ENCODE results near the gene TSACC.
A peak's percentile ranks its signal among the peaks of the same experiment; 100 is the strongest.
"Not testable (repeated sequence)": the region's sequence is repeated elsewhere in the genome, so short reads cannot be mapped to it uniquely, and the experiment has no call there.

TSACC gene

DNA sequence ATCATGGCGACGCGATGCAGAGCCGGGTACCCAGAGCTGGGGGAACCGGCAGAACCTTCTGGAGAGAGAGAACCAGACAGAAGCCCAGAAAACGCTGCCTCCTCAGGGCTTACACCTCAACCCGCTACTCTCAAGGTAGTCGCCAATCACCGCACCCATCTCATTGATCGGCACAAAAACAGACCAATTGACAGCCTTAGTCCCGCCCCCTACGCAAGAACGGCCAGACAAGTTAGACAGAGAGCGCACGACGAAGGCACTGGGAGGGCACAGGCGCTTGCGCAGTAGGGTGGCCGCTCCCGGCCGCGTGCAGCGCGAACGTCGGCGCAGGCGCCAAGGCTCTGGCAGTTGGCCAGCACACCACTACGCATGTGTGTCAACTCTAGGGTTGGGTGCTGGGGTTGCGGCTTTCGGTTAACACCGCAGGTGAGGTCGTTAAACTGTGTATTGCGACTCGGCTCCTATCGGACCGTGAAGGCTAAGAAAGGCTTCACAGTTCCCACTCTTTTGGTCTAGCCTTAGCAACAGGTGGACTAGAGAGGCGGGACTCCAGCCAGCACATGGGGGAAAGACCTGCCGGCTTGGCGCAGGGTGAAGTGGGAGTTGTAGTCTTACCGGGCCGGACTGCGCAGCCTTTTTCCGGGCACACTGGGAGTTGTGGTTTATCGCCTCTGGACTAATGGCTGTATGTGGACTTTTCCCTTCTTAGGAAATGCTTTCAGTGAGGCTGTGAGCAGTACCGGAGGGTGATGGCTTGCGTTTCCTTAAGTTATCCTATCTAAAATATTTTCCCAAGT, at the start of gene TSACC, which contains the start of gene CCT3:
Gene TSACC, plus strand, starts transcription at position 347 of the 797 bp plus-strand sequence. CDS start 1,232 bp downstream, outside the sequence.
Gene CCT3, minus strand, starts transcription at position 113 of the 797 bp plus-strand sequence. Its CDS starts 108 bp downstream, at position 5.
- peak; percentile 89 for FAIRE-seq

DNA sequence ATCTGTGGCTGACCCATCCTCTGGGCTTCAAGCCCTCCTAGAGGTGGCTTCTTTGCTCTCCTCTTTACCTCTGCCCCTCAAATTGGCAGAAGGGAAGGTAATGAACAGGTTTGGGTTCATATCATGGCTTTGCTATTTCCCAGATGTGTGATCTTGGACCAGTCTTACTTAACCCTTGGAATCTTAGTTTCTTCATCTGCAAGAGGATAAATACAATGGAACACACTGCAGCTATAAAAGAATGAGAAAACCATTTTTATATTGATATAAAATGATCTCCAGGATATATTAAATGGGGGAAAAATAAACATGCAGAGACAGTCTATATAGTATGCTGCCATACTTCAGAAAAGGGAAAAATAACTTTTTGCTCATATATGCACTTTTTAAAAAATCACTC, 48.5 kb upstream of the TSACC start:
- FAIRE-seq: no peak

DNA sequence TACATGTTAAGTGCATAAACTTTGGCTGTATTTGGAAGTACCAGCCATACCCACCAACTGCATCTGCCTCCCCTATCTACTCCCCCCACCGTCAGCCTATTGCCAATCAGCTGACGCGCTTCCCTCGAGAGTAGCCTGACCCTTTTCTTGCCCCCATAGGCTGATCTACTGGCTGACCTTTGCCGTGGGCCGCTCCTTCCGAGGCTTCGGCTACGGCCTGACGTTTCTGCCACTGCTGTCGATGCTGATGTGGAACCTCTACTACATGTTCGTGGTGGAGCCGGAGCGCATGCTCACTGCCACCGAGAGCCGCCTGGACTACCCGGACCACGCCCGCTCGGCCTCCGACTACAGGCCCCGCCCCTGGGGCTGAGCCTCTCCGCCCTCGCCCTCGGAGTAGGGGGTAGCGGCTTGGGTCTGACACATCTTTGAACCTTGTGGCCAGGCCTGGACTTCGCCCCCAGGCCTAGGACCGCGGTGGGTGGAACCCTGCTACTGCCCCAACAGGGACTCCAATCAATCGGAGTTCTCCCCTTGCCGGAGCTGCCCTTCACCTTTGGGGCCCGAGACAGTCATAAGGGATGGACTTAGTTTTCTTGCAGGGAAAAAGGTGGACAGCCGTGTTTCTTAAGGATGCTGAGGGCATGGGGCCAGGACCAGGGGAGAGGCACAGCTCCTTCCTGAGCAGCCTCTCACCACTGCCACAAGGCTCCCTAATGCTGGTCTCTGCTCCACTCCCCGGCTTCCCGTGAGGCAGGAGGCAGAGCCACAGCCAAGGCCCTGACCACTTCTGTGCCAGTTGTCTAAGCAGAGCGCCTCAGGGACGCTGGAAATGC, 46.9 kb upstream of the TSACC start:
- FAIRE-seq: no peak

DNA sequence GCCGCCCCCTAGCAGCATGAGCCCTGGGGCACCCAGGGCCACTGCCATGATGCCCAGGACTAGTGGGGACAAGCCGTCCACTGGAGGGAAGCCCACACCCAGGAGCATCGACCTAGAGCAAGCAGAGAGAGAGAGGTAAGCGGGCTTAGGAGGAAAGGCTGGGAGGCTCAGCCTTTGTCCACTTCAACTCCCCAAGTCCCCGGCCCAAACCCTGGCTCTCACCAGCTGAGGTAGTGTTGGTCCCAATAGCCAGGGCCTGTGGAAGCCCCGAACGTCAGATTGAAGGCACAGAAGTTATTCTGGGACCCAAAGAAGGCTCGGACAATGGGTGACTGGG, 45.3 kb upstream of the TSACC start:
- FAIRE-seq: no peak

DNA sequence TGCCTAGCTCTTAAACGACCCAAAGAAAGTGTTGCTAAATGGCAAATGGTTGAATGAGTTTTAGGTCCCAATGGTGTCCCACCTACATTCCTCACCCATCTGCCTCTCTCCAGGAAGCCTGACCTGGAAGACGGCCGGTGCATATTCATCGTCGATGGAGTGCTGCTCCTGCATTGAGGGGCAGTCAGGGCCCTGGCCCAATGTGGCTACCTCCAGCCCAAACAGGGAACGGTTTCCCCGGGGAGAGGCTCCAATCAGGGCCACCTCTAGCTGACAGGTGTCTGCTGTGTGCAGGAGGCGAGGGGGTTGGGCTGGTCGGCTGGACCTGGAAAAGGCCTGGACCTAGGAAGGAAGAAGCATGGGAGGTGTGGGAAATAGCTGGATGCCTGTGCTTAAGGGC, 44.4 kb upstream of the TSACC start:
- FAIRE-seq: no peak

DNA sequence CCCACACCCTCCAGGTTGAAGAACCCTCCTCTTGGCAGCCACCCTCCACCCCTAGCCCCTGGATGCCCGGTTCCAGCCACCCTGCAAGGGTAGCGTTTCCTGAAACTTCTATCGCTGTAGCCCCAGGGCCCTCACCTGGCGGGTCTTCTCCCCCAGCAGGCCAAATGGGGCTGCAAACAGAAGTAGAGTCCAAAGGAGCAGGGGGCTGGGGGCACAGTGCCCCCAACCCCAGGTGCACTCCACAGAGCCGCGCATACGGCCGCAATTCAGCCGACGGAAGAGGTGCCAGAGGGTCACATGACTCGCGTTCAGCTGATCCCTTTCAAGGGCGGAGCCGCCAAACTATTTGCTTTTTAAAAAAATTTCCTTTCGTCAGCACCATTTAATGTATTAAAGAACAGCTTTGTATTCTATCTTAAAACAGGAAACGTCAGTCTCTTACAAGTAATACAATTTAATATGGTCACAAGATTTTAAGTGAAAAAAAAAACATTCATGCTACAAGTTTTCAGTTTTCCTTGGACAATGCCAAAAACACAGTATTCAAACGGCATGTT, 42.9 kb upstream of the TSACC start, which contains the start of gene GLMP:
Gene GLMP, minus strand, starts transcription at position 289 of the 557 bp plus-strand sequence. Its CDS starts 34 bp downstream, at position 255.
- FAIRE-seq: peak; percentile 97

DNA sequence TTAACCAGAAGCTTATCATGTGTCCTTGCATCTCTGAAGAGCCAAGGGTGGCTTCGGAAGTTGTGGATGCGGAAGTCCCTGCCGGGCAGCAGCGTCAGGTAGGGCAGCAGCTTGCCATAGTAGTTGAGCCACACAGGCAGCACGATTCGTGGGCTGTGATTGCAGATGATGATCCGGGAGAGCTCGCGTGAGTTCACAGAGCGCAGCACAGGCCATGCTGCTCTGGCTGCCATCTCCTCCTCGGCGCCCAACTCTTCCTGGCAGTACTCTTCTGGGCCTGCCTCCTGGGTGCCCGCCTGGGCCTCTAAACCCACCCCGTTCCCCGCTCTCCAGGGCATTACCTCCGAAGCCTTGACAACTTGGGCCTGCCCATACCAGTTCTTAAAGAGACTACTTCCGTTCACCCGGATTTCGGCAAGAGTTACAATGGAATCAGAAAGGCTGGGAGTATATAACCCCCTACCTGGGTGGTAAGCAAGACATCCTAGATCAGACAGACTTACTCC, 39.4 kb upstream of the TSACC start, which contains the start of gene VHLL:
Gene VHLL, minus strand, starts transcription at position 456 of the 506 bp plus-strand sequence. Its CDS starts 118 bp downstream, at position 338.
- no peak for FAIRE-seq

DNA sequence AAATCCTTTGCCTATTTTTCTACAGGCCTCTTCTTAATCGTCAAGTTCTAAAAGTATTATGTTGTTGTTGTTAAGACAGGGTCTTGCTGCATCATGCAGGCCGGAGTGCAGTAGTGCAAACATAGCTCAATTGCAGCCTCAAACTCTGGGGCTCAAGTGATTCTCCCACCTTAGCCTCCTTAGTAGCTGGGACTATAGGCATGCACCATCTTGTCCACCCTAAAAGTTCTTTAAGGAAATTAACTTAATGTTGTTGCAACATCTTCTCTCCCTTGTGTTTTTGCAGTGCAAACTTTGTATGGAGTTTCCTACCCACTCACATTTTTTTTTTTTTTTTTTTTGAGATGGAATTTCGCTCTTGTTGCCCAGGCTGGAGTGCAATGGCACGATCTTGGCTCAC, 35.1 kb upstream of the TSACC start:
- FAIRE-seq: no peak

DNA sequence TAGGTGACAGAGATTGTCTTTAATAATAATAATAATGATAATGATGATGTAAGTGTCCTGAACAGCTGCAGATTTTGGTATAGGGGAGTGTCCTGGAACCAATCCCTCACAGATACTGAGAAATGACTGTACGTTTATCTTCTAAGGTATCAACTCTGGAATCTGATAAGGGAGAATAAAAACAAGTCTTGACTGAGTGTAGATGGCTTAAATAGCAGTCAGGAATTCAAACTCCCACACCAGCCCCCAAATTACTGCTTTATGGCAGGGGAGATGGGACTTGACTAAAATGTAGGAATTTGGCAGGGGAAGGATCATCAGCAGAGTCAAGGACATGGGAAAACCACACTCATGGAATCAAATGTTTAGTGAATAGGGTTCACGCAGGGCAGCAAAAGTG, 33.1 kb upstream of the TSACC start:
- no peak for FAIRE-seq

DNA sequence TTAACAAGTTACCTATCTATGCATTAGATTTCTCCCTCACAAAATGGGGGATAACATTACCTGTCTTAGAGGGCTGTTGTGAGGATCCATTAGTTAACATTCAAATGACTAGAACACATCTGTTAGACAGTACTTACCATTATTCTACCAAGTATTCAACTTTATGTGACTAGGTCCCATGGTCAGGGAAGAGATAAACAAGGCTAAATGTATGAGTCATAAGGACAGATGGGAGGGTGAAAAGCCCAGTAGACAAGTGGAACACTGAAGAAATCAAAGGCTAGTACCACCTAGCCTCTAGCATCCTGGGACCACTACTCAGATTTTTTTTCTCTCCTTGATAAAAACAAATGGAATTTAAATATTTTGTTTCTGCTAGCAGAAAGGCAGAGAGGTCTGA, 30.2 kb upstream of the TSACC start:
- no peak for FAIRE-seq

DNA sequence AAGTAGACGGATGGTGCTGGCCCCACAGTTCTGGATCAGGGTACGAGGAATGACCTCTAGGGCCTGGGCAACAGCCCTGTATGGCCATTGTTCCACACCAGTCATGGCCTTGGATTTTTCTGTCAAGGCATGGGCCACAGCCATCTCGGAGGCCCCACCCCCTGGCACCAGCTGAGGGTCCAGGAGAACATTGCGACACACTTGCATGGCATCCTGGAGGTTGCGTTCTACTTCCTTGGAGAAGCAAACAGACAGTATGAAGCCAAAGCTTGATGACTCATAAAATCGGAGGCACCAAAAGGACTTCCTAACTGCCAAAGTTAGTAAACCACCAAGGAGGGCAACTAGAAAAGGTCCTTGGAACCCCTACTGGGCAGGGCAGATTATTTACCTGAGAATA, 27.4 kb upstream of the TSACC start:
- no peak for FAIRE-seq

DNA sequence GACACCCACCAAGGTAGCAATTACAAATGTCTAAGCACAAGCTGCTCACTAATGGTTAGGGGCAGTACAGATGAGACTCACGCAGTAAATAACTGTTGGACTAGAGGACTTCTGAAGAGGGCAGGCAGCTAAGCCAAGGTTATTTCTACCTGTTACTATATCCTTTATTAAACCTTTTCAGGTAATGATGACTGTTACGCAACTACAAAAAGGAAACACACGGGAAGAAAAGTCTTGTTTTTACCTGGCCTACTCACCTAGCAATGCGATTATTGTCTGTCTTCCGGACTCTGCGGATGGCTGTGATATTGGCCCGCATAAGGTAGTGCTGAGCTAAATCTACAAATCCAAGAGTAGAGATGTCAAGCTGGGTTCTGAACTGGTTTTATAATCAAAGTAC, 21.4 kb upstream of the TSACC start:
- no peak for FAIRE-seq

DNA sequence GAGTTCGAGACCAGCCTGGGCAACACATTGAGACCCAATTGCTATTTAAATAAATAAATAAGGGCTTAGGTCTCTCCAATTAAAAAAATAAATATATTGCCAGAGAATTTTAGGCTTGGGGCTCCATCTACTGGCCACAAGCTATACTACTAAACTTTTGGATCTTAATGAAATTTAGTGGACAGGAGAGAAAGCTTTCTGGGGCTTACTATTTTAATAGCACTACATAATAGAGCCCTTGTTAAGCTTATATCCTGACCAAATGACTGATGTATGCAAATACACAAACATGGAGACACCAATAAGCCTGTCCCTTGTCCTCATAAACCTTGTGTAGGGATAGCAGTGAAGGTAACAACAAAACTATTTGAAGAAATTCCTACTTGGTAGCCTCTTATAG, 18.7 kb upstream of the TSACC start:
- no peak for FAIRE-seq

DNA sequence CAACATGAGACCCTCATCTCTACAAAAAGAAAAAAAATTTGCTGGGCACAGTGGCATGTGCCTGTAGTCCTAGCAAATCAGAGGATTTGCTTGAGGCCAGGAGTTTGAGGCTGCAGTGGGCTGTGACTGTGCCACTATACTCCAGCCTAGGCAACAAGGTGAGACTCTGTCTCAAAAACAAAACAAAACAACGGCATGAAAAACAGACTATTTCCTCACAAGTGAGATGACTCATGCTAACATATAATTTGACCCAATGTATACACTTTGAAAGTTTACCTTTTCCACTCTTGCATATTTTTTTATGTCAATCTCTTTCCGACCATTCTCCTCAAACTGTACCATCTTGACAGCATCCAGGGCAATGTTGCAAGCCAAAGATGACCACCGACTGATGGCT, 17.8 kb upstream of the TSACC start:
- FAIRE-seq: no peak

DNA sequence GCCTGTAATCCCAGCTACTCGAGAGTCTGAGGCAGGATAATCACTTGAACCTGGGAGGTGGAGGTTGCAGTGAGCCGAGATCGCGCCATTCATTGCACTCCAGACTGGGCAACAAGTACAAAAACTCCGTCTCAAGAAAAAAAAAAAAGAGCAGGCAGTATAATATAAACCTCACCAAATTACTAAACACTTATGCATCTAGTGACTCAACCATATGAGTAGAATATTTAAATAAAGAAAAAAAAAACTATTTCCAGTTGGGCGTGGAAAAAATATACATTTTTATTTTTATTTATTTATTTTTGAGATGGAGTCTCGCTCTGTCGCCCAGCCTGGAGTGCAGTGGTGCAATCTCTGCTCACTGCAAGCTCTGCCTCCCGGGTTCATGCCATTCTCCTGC, 15.1 kb upstream of the TSACC start:
- not testable (repeated sequence) for FAIRE-seq

DNA sequence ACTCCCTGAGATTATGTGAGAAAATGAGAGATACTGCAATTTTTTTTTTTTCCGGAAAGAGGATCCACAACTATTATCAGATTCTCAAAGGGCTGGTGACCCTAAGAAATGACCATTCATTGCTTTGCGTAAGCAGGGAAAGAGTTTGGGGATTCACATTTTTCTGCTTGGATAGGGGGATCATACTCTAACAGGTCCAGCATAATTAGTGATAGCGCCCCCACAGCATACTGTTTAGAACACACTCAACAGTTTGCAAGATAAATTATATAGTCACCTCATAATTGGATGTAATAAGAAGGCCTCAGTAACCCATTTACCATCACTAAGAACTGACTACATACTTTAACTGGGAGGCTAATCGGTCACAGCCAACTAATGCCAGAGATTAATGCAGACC, 2.1 kb upstream of the TSACC start:
- no peak for FAIRE-seq

DNA sequence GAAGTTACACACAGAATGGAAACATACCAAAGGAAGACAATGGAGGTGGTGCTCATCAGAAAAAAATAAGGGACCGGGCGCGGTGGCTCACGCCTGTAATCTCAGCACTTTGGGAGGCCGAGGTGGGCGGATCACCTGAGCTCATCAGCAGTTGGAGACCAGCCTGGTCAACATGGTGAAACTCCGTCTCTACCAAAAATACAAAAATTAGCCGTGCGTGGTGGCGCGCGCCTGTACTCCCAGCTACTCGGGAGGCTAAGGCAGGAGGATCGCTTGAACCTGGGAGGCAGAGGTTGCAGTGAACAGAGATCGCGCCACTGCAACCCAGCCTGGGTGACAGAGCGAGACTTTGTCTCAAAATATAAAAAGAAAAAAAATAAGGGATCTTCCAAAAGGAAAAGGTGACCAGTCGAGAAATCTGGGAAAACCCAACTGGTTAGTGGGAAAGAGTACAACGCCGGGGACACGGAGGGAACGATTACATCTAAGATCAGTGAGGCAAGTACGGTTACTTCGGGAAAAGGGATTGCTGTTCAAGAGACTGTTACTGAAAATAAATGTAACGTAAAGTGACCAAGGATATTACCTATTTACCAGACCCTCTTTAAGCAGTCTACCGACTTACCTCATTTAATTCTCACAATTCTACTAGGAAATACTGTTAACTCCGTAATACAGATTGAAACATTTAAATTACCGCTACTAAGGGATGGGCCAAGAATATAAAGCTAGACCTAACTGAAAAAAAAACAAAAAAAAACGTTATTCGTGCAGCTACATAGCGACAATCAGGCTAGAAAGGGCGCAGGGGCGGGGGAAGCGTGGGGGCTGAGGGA, 1.1 kb upstream of the TSACC start:
- FAIRE-seq: no peak

DNA sequence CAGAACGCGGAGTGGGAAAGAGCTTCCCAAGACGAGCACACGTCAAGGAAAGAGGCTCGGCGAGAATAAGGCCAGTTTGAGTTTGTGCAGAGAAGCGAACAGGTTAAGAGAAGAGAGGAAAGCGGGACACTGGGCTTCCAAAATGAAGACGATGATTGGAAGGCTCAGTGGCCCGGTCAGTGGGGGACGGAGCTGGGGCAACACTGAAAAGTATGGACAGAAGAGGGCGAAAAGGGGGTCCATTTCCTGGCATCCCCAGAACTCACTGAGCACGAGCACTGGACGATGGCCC, 492 bp upstream of the TSACC start:
- no peak for FAIRE-seq

DNA sequence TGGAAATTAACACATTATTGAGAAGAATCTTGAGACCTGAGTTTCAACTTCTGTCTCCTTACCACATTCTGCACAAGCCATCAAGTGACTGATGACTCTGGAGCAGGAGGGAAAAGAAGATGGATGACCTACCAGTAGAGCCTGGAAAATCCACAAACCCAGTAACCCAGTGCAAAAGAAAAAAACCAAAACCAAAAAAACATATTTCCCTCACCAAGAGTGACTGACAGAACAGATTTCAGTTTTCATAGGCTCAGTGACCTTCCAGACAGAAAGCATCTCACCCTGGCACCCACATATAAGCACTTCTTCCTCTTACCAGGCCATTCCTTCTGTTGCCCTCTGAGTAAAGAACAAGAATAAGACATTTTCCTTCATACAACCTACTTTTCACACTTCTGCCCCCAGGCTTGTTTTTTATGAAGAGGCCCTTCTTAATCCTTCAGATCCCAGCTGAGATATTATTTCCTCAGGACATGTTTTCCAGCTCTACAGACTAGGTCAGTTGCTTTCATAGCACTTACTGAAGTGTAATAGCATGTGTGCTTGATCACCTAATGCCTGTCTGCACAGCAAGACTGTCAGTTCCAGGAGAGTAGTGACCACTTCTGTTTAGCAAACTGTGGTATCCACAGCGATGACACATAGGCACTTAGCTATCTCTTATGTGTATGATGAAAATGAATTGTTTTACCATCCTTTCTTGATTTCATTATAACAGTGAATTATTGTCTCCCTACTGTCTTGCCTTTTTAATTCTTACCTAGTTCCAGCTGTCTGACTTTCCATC, 4.0 kb downstream of the TSACC start:
- no peak for FAIRE-seq

DNA sequence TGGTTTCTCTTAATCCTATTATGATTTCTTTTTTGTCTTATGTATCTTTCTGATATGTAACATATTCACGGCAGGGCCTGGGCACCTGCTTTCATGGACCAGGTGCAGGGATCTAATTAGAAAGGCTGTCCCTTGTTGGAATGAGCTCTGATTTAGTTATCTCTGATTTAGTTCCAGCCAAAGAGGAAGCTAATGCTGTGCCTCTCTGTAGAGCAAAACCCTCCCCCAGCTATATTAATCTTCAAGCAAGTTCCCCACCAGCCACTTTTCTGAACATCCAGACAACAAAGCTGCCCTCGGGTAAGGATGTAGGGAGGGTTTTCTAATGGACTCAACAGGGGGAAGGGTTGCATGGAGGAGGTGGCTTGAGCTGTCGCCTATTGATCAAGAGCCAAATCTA, 6.1 kb downstream of the TSACC start:
- FAIRE-seq: no peak

DNA sequence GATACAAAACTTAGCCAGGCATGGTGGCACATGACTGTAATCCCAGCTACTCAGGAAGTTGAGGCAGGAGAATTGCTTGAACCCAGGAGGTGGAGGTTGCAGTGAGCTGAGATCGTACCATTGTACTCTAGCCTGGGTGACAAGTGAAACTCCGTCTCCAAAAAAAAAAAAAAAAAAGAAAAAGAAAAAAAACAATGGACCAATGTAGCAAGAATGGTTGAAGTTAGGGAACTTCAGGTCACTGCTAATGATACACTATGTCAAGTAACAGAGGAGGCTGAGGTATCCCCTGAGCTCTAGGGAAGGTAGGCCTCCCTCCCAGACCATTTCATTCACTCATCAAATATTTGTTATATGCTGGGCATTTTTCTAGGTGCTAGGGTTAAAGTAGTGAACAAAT, 7.7 kb downstream of the TSACC start:
- not testable (repeated sequence) for FAIRE-seq

DNA sequence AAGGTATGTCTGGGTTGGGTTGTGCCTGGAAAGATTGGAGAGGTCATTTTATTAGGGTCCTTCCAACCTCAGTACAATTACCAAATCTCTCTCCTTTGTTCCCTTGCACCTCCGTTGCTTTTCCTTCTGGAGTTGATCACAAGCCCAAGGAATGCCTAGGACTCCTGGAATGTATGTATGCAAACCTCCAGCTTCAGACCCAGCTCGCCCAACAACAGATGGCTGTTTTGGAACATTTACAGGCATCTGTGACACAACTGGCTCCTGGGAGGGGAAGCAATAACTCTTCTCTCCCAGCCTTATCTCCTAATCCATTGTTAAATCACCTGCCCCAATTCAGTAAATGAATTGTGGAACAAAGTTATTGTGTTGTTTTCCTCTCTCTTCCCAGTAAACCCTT, 8.3 kb downstream of the TSACC start:
- FAIRE-seq: no peak

Data from islet of Langerhans (tissue), 1 donor.